Measurements from ENCODE around the gene COL15A1. TPM values are rescaled to one million over a fixed set of nuclear protein-coding genes. Genes with fewer than 3 reads are reported as not detected.

Gene COL15A1
- 1.8 and 3.2 TPM in 2 replicates for total RNA-seq

DNA sequence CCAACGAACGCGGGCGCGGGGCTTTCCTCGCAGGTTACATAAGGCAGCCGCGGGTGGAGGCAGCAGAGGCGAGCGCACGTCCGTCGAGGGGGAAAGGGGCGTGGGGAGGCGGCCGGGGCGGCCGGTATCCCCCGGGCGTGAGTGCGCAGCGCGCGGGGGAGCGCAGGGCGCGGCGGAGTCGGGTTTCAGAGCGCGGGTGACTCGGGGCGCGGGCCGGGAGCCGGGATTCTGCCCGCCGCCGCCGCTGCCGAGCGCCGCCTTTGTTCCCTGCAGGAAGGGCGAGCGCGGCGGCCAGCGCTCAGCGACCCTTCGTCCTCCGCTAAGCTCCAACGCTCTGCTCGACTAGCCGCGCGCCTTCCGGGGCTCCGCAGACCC lies at the start of gene COL15A1:
Gene COL15A1 (plus strand): TSS at position 226 of the 375 bp plus-strand sequence. CDS start 155 bp downstream, outside the sequence.

DNA sequence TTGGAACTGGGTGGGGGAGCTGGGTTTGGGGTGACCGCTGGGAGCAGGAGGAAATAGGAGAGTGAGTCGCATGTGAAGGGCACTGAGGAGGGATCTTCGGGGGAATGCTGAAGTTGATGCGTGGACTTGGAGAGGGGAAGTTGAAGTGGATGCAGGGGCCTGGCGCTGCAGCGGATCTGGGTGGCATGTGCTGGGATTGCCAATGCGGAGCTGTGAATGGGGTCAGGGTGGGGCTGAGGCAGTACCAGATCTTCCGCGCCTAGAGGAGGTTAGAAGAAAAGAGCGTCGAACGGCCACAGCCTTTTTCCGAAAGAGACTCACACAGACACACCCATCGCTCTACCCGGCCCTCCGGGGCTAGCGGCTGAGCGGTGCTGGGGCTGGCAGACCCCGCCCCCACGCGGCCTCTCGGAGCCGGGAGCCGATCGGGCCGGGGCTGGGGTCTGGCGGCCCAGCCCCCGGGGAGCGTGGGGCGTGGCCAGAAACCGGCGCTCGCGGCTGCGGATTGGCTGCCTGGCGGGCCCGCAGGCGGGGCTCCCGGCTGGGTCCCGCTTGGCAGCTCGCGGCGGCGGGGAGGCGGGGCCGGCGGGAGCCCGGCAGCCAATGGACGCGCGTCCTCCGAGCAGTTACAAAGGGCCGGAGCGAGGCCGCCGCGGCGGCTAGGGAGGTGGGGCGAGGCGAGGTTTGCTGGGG lies 160.9 kb downstream of the COL15A1 start, which contains the start of gene TGFBR1:
Gene TGFBR1 (plus strand): TSS at position 655 of the 693 bp plus-strand sequence. CDS start 93 bp downstream, outside the sequence.

Other genes starting within 250 kb of the COL15A1 start
- 0.68 TPM in 1 of 2 replicates, not detected in the other for gene GABBR2, start 235.0 kb upstream of the COL15A1 start, total RNA-seq
- 7.0 and 11.3 TPM in 2 replicates for gene ANKS6, start 147.4 kb upstream of the COL15A1 start, total RNA-seq
- gene GALNT12, start 136.2 kb upstream of the COL15A1 start, total RNA-seq, result 3.3 and 7.8 TPM in 2 replicates
- 12.6 and 17.5 TPM in 2 replicates for gene TGFBR1, start 161.2 kb downstream of the COL15A1 start, total RNA-seq